Measurements from ENCODE around the gene XPO5.

DNA sequence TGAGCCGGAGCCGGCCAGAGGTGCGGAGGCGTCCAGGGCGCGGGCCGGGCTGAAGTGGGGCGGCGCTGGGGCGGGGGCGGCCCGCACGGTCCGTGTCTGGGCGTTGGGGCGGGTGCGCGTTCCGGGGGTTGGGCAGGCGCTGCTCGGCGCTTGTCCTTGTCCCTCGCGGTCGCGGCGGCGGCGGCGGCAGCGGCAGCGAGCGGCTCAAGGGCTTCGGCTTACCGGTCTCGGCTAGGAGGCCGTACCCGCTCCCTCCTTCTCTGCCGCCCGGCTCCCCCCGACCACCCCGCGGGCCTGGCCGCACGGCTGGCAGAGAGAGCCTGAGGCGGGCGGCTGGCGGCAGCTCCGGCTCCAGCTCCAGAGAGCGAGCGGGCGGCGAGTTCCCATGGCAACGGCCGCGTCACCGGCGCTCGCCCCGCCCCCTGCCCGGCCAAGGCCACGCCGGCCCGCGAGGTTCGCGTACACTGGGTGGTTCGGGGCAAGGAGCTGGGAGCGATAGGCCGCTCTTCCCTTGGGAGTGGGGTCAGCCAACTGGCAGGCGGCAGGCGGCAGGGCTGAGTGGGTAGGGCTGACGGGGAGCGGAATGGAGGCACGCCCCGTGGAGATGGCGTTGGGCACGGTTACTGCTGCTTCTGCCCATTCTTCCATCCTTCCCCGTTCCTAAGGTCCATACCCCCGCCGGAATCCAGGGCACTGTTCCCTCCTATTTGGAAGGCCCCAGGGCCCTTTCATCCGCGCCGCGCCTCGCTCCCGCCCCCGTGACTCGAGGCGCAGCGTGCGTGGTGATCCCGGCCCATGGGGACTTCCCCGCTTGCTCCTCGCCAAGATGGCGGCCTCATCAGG lies 65.6 kb downstream of the XPO5 start, which contains the start of gene LRRC73:
- peak; percentile 60 for TF ChIP-seq POLR2A (IDR thresholded peaks at IDR 0.05)
- no peak for TF ChIP-seq EP300 (IDR thresholded peaks at IDR 0.05; ENCODE audit: low read depth)
- TF ChIP-seq, protein P1, sequence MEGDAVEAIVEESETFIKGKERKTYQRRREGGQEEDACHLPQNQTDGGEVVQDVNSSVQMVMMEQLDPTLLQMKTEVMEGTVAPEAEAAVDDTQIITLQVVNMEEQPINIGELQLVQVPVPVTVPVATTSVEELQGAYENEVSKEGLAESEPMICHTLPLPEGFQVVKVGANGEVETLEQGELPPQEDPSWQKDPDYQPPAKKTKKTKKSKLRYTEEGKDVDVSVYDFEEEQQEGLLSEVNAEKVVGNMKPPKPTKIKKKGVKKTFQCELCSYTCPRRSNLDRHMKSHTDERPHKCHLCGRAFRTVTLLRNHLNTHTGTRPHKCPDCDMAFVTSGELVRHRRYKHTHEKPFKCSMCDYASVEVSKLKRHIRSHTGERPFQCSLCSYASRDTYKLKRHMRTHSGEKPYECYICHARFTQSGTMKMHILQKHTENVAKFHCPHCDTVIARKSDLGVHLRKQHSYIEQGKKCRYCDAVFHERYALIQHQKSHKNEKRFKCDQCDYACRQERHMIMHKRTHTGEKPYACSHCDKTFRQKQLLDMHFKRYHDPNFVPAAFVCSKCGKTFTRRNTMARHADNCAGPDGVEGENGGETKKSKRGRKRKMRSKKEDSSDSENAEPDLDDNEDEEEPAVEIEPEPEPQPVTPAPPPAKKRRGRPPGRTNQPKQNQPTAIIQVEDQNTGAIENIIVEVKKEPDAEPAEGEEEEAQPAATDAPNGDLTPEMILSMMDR (IDR thresholded peaks at IDR 0.05): no peak

Data from transverse colon (tissue), 3 donors.